KMS-11 (cell line): ENCODE measurements around the gene RRP36.
A peak's percentile ranks its signal among the peaks of the same experiment; 100 is the strongest.

Experiments
- H2AFZ ChIP-seq: fragments of 200-600 bp; sonication (generic); 2 replicates; pipeline ENCODE4 v1.6.1; 2016; ENCODE audit warnings: antibody characterized with exemption, mixed run types, low read depth
- H3K27ac ChIP-seq: fragments of 200-600 bp; sonication (generic); 2 replicates; pipeline ENCODE4 v1.6.1; 2016; ENCODE audit warnings: mild to moderate bottlenecking, mixed run types
- H3K27me3 ChIP-seq: fragments of 200-600 bp; sonication (generic); 2 replicates; pipeline ENCODE4 v1.6.1; 2017; ENCODE audit warnings: mild to moderate bottlenecking, low read depth, mixed run types, moderate library complexity; ENCODE audit not compliant: insufficient read depth
- H3K36me3 ChIP-seq: fragments of 200-600 bp; sonication (generic); 2 replicates; pipeline ENCODE4 v1.6.1; 2017; ENCODE audit warnings: mild to moderate bottlenecking, mixed run types; ENCODE audit not compliant: insufficient read depth
- H3K4me1 ChIP-seq: fragments of 200-600 bp; sonication (generic); 2 replicates; pipeline ENCODE4 v1.6.1; 2016; ENCODE audit warnings: mild to moderate bottlenecking, low read depth, mixed run types; ENCODE audit not compliant: poor library complexity, severe bottlenecking
- H3K4me2 ChIP-seq: fragments of 200-600 bp; sonication (generic); 2 replicates; pipeline ENCODE4 v1.7.0; 2016; ENCODE audit warnings: mild to moderate bottlenecking, mixed run types
- H3K4me3 ChIP-seq: fragments of 200-600 bp; sonication (generic); IDR thresholded peaks from 2 replicates; pipeline ENCODE4 v1.6.1; 2017; ENCODE audit warnings: low read depth, low read length, mixed read lengths; ENCODE audit not compliant: insufficient read depth
- H3K79me2 ChIP-seq: fragments of 200-600 bp; sonication (generic); 2 replicates; pipeline ENCODE4 v1.6.1; 2016; ENCODE audit warnings: low read depth, mixed run types; ENCODE audit not compliant: insufficient read depth
- H3K9ac ChIP-seq: fragments of 200-600 bp; sonication (generic); 2 replicates; pipeline ENCODE4 v1.6.1; 2016; ENCODE audit warnings: mild to moderate bottlenecking, mixed run types
- H4K20me1 ChIP-seq: fragments of 200-600 bp; sonication (generic); 2 replicates; pipeline ENCODE4 v1.6.1; 2016; ENCODE audit warnings: mild to moderate bottlenecking, mixed run types; ENCODE audit not compliant: insufficient read depth
- CTCF ChIP-seq: fragments of 200-600 bp; sonication (generic); conservative IDR thresholded peaks from 2 replicates; pipeline ENCODE4 v1.6.1; 2017; ENCODE audit warnings: low read depth, mild to moderate bottlenecking, antibody characterized with exemption, low read length, moderate library complexity, mixed read lengths

RRP36 gene

GRCh38 chr6:43005844-43006243 lies 15.6 kb upstream of the RRP36 start:
- Histone ChIP-seq H3K79me2 (no peaks in the 10 kb centered on the region), H3K36me3 (no peaks in the 10 kb centered on the region), H3K4me2 (no peak overlapping the region), H3K27ac (no peak overlapping the region), H3K4me1 (no peaks in the 10 kb centered on the region), H4K20me1 (no peaks in the 10 kb centered on the region), H3K27me3 (no peaks in the 10 kb centered on the region), H3K9ac (no peak overlapping the region), H3K4me3 (no peak overlapping the region), H2AFZ (no peak overlapping the region)
- TF ChIP-seq CTCF: no peak

GRCh38 chr6:43006251-43006650 lies 15.2 kb upstream of the RRP36 start:
- H3K9ac ChIP-seq: no peak overlapping the region
- no peaks in the 10 kb centered on the region for H3K79me2 ChIP-seq
- no peak for TF ChIP-seq CTCF
- no peaks in the 10 kb centered on the region for H3K27me3 ChIP-seq
- no peaks in the 10 kb centered on the region for H4K20me1 ChIP-seq
- H3K36me3 ChIP-seq: no peaks in the 10 kb centered on the region
- H3K4me2 ChIP-seq: no peak overlapping the region
- no peak overlapping the region for H2AFZ ChIP-seq
- no peak overlapping the region for H3K4me3 ChIP-seq
- H3K27ac ChIP-seq: no peak overlapping the region
- no peaks in the 10 kb centered on the region for H3K4me1 ChIP-seq

DNA sequence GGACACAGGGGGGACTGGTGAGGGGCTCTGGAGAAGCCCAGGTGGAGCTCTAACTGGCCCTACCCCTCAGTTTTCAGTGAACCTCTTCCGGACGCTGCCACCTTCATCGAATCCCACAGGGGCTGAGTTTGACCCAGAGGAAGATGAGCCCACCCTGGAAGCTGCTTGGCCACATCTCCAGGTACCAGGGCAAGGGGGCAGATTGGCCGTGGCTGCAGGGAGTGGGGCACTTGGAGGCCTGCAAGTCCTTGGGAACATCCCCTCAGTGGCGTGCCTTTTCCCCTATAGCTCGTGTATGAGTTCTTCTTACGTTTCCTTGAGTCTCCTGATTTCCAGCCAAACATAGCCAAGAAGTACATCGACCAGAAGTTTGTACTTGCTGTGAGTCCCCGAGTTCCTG lies 14.3 kb upstream of the RRP36 start:
- Histone ChIP-seq H3K27me3 (no peaks in the 10 kb centered on the region), H3K9ac (no peak overlapping the region), H3K79me2 (no peaks in the 10 kb centered on the region), H3K27ac (no peak overlapping the region), H3K4me1 (no peaks in the 10 kb centered on the region), H2AFZ (no peak overlapping the region), H3K4me2 (no peak overlapping the region), H4K20me1 (no peaks in the 10 kb centered on the region), H3K36me3 (no peaks in the 10 kb centered on the region), H3K4me3 (no peak overlapping the region)
- TF ChIP-seq CTCF: no peak

DNA sequence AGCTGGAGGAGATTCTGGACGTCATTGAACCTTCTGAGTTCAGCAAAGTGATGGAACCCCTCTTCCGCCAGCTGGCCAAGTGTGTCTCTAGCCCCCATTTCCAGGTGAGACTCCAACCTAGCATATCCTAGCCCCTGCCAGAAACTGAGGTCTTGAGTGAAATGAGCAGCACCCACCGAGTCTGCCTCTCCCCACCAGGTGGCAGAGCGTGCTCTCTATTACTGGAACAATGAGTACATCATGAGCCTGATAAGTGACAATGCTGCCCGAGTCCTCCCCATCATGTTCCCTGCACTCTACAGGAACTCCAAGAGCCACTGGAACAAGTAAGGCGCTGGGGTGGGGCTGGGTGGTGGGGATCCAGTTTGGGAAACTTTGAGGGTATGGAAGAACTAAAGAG lies 12.3 kb upstream of the RRP36 start:
- H3K4me3 ChIP-seq: no peak overlapping the region
- H4K20me1 ChIP-seq: no peaks in the 10 kb centered on the region
- no peak overlapping the region for H3K27ac ChIP-seq
- H3K4me2 ChIP-seq: no peak overlapping the region
- H2AFZ ChIP-seq: no peak overlapping the region
- H3K79me2 ChIP-seq: peaks cover 5% of the 10 kb centered on the region; the same call in 1 of the 2 replicates
- no peak overlapping the region for H3K9ac ChIP-seq
- no peaks in the 10 kb centered on the region for H3K36me3 ChIP-seq
- H3K4me1 ChIP-seq: no peaks in the 10 kb centered on the region
- H3K27me3 ChIP-seq: no peaks in the 10 kb centered on the region
- peak; percentile 63 for TF ChIP-seq CTCF
